Small intestine (tissue), 16 donors: ENCODE measurements around the gene BEX1. TPM values are rescaled to one million over a fixed set of nuclear protein-coding genes. Genes with fewer than 3 reads are reported as not detected.
"Not testable (repeated sequence)": the region's sequence is repeated elsewhere in the genome, so short reads cannot be mapped to it uniquely, and the experiment has no call there.

ENCODE experiments used
- DNase-seq, 2 donors: peaks; one replicate each; pipeline versions ENCODE4 v3.0.0 to v3.0.0-alpha.2; 2013
- FAIRE-seq: peaks from 2 replicates; lab custom pipeline; 2012; peaks lifted over from hg19 to GRCh38; lab: Jason Lieb, UNC
- H3K27ac ChIP-seq, 3 donors: one replicate each; pipeline ENCODE4 v1.5.1; 2013; ENCODE audit warnings: low read length in 2 of 3, mild to moderate bottlenecking in 2 of 3, control low read depth in 1 of 3, inconsistent platforms in 1 of 3, low read depth in 1 of 3, moderate library complexity in 1 of 3
- H3K27me3 ChIP-seq, 3 donors: one replicate each; pipeline ENCODE4 v1.6.1; 2013; ENCODE audit warnings: low read length in 3 of 3, inconsistent platforms in 1 of 3; ENCODE audit not compliant: control insufficient read depth in 3 of 3, insufficient read depth in 3 of 3
- H3K36me3 ChIP-seq, 3 donors: one replicate each; pipeline ENCODE4 v1.6.1; 2013; ENCODE audit warnings: low read length in 3 of 3, inconsistent platforms in 1 of 3, low read depth in 1 of 3, mild to moderate bottlenecking in 1 of 3, moderate library complexity in 1 of 3; ENCODE audit not compliant: control insufficient read depth in 3 of 3, insufficient read depth in 2 of 3
- H3K4me1 ChIP-seq, 3 donors: one replicate each; pipeline ENCODE4 v1.6.1; 2013; ENCODE audit warnings: low read length in 2 of 3, inconsistent platforms in 1 of 3, low read depth in 1 of 3, mild to moderate bottlenecking in 1 of 3, moderate library complexity in 1 of 3; ENCODE audit not compliant: control insufficient read depth in 3 of 3, insufficient read depth in 2 of 3
- H3K4me3 ChIP-seq, 3 donors: one replicate each; pipeline ENCODE4 v1.5.1; 2013; ENCODE audit warnings: low read length in 3 of 3, control low read depth in 1 of 3, inconsistent platforms in 1 of 3, low read depth in 1 of 3, mild to moderate bottlenecking in 1 of 3, moderate library complexity in 1 of 3
- H3K9me3 ChIP-seq, 2 donors: one replicate each; pipeline ENCODE4 v1.6.1; 2013; ENCODE audit warnings: low read depth in 1 of 2, low read length in 1 of 2; ENCODE audit not compliant: control insufficient read depth in 2 of 2, insufficient read depth in 1 of 2
- WGBS, 3 donors: extraction: QIAGEN DNeasy Blood & Tissue Kit; methylation state at CpG; one replicate each; pipeline ENCODE4 v1.1.7; 2013; 5-methylcytosine and 5-hydroxymethylcytosine counted together
- long read RNA-seq, 10 donors: transcript quantifications; one replicate each; lab custom pipeline, GENCODE V29; 2026
- polyA plus RNA-seq, 4 donors: library from polyadenylated mRNA; stranded (reverse) in 3 of 4; unstranded in 1 of 4; fragments of 200-250 nt in 3 of 4; fragments of 120-200 nt in 1 of 4; gene quantifications; one replicate each; pipeline versions ENCODE4 v1.2.1 to v1.2.3, GENCODE V29; 2013
- donor health status: healthy with polysubstance abuse.
- donor health status: control.
- donor health status: control.
- donor health status: Bipolar disorder and iron deficiency.
- donor health status: healthy.

BEX1 gene
- polyA plus RNA-seq: 10 to 100 TPM in 2 of 4 donors, 1 to 10 TPM in 1, not detected in 1; 1.9 to 30.8 (median 22.9) TPM
- long read RNA-seq, donor 1, transcript BEX1-201 (3 exons, 864 nt): major isoform, 52 of 281 reads
- long read RNA-seq, donor 1, partial matches to known transcripts: 209 of 281 reads
- long read RNA-seq, donor 1, other reads (novel, unspliced or antisense): 20 of 281 reads
- long read RNA-seq, donor 2, transcript BEX1-201 (3 exons, 864 nt): major isoform, 24 of 51 reads
- long read RNA-seq, donor 2, partial matches to known transcripts: 27 of 51 reads
- long read RNA-seq, donor 2, other reads (novel, unspliced or antisense): 0 of 51 reads
- long read RNA-seq, donor 3, transcript BEX1-201 (3 exons, 864 nt): major isoform, 34 of 88 reads
- long read RNA-seq, donor 3, partial matches to known transcripts: 54 of 88 reads
- long read RNA-seq, donor 3, other reads (novel, unspliced or antisense): 0 of 88 reads
- long read RNA-seq, donor 4: 0 reads
- long read RNA-seq, donor 5, transcript BEX1-201 (3 exons, 864 nt): major isoform, 6 of 14 reads
- long read RNA-seq, donor 5, partial matches to known transcripts: 8 of 14 reads
- long read RNA-seq, donor 5, other reads (novel, unspliced or antisense): 0 of 14 reads
- long read RNA-seq, donor 6, transcript BEX1-201 (3 exons, 864 nt): major isoform, 32 of 96 reads
- long read RNA-seq, donor 6, partial matches to known transcripts: 64 of 96 reads
- long read RNA-seq, donor 6, other reads (novel, unspliced or antisense): 0 of 96 reads
- long read RNA-seq, donor 7, transcript BEX1-201 (3 exons, 864 nt): major isoform, 28 of 28 reads
- long read RNA-seq, donor 7, partial matches to known transcripts: 0 of 28 reads
- long read RNA-seq, donor 7, other reads (novel, unspliced or antisense): 0 of 28 reads
- long read RNA-seq, donor 8, partial matches to known transcripts: 0 of 13 reads
- long read RNA-seq, donor 8, other reads (novel, unspliced or antisense): 12 of 13 reads
- long read RNA-seq, donor 9, transcript BEX1-201 (3 exons, 864 nt): major isoform, 8 of 8 reads
- long read RNA-seq, donor 9, partial matches to known transcripts: 0 of 8 reads
- long read RNA-seq, donor 9, other reads (novel, unspliced or antisense): 0 of 8 reads
- long read RNA-seq, donor 10, transcript BEX1-201 (3 exons, 864 nt): major isoform, 35 of 186 reads
- long read RNA-seq, donor 10, partial matches to known transcripts: 129 of 186 reads
- long read RNA-seq, donor 10, other reads (novel, unspliced or antisense): 22 of 186 reads

DNA sequence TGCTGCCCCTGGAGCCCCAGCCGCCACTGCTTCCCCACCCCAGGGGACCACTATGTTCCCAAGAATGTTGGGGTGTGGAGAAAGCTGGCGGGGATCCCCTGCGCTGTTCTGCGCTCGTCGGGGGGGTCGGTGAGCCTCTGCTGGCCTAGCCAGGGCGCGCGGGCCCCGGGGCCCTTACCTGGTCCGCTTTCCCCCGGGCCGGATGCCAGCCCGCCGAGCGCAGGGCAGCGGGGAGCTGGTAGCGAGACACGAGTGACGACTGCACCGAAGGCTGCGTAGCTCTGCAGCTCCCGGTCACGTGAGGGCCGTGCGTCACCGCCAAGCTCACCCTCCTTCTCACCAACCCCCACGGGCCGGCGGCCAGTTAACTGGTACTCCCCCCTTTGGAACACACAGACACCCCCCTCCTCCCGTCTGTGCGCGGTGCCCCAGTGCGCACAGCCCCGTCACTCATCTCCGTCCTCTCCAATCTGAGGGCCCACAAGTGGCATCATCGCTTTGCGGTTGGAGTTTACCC is at the start of gene BEX1:
Gene BEX1, minus strand, starts transcription at position 254 of the 517 bp plus-strand sequence. CDS start 897 bp downstream, outside the sequence.
- H3K4me3 ChIP-seq: peak within 1 kb of the TSS in 1 of 3 donors; percentile 50
- DNase-seq: peak; percentile 1 to 62
- 2 to 45% (median 12%) methylated on average over 31 to 39 of the region's 39 CpGs for WGBS, 3 donors

DNA sequence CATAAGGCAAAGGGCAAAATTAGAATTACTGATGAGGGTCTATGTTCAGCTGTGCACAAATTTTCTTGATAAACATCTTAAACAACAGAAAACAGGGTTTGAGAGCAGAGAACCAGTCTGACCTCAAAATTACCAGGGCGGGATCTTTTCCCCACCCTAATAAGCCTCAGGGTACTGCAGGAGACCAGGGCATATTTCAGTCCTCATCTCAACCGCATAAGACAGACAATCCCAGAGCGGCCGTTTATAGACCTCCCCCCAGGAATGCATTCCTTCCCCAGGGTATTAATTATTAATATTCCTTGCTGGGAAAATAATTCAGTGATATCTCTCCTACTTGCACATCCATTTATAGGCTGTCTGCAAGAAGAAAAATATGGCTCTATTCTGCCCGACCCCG is 45.5 kb upstream of the BEX1 start:
- H3K4me1 ChIP-seq, H3K27me3 ChIP-seq, DNase-seq, H3K4me3 ChIP-seq, H3K9me3 ChIP-seq, FAIRE-seq, H3K36me3 ChIP-seq, H3K27ac ChIP-seq: not testable (repeated sequence)
- WGBS, 3 donors: 86 to 97% (median 95%) methylated on average over 6 of the region's 6 CpGs

More for the DNA sequence above, at the start of gene BEX1:
- H3K4me1 ChIP-seq: no peaks in the 10 kb centered on the region
- H3K36me3 ChIP-seq: no peaks in the 10 kb centered on the region
- H3K27me3 ChIP-seq: no peaks in the 10 kb centered on the region
- no peak for FAIRE-seq
- H3K27ac ChIP-seq: peak within 1 kb of the TSS in 1 of 3 donors; percentile 71
- H3K9me3 ChIP-seq: no peaks in the 10 kb centered on the region

DNA sequence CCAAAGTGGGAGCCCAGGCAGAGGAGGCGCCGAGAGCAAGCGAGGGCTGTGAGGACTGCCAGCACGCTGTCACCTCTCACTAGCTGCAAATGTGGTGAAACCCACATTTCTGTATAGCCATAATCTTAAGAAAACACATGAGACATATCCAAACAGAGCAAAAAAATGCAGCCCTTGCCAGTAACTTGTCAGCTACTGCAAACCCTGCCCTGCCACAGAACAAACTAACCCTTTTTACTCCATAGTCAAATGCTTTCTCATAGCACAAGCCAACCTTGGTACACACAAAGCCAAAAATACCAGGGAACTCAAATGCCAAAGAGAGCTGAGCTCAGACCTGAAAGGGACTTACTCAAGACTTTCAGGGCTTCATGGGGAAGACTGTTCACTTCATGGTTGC is 43.9 kb upstream of the BEX1 start:
- WGBS, 3 donors: 80 to 90% (median 86%) methylated on average over 1 to 4 of the region's 4 CpGs
- no peak for FAIRE-seq

DNA sequence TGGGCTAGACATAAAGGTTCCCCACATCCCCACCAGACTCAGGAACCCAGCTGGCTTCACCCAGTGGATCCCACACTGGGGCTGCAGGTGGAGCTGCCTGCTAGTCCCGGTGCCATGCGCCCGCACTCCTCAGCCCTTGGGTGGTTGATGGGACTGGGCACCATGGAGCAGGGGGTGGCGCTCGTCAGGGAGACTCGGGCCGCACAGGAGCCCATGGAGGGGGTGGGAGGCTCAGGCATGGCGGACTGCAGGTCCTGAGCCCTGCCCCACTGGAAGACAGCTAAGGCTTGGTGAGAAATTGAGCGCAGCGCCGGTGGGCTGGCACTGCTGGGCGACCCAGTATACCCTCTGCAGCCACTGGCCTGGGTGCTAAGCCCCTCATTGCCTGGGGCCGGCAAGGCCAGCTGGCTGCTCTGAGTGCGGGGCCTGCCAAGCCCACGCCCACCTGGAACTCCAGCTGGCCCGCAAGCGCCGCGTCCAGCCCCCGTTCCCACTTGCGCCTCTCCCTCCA is 43.3 kb upstream of the BEX1 start:
- DNase-seq, H3K9me3 ChIP-seq, H3K4me1 ChIP-seq, H3K27ac ChIP-seq, H3K27me3 ChIP-seq, H3K4me3 ChIP-seq, FAIRE-seq, H3K36me3 ChIP-seq: not testable (repeated sequence)
- WGBS, 3 donors: 94 to 100% (median 96%) methylated on average over 8 to 21 of the region's 21 CpGs

More for the DNA sequence above, 43.9 kb upstream of the BEX1 start:
- Histone ChIP-seq H3K4me1 (no peaks in the 10 kb centered on the region), H3K9me3 (peaks cover 0 to 3% of the 10 kb centered on the region in 2 donors), H3K36me3 (no peaks in the 10 kb centered on the region), H3K4me3 (no peak overlapping the region), H3K27ac (no peak overlapping the region), H3K27me3 (no peaks in the 10 kb centered on the region)
- no peak for DNase-seq

DNA sequence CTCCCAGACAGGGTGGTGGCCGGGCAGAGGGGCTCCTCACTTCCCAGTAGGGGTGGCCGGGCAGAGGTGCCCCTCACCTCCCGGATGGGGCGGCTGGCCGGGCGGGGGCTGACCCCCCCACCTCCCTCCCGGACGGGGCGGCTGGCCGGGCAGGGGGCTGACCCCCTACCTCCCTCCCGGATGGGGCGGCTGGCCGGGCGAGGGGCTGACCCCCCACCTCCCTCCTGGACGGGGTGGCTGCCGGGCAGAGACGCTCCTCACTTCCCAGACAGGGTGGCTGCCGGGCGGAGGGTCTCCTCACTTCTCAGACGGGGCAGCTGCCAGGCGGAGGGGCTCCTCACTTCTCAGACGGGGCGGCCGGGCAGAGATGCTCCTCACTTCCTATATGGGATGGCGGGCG is 40.4 kb upstream of the BEX1 start:
- not testable (repeated sequence) for H3K9me3 ChIP-seq, H3K36me3 ChIP-seq, DNase-seq, H3K27ac ChIP-seq, FAIRE-seq, H3K27me3 ChIP-seq, H3K4me1 ChIP-seq, H3K4me3 ChIP-seq
- WGBS, 3 donors: 87 to 96% (median 95%) methylated on average over 4 to 26 of the region's 26 CpGs

GRCh38 chrX:103103866-103104265 is 39.9 kb upstream of the BEX1 start:
- FAIRE-seq, H3K9me3 ChIP-seq, H3K36me3 ChIP-seq, H3K27ac ChIP-seq, H3K4me1 ChIP-seq, DNase-seq, H3K4me3 ChIP-seq, H3K27me3 ChIP-seq: not testable (repeated sequence)
- WGBS, 3 donors: no CpG with 5 or more reads among the region's 2 CpGs

DNA sequence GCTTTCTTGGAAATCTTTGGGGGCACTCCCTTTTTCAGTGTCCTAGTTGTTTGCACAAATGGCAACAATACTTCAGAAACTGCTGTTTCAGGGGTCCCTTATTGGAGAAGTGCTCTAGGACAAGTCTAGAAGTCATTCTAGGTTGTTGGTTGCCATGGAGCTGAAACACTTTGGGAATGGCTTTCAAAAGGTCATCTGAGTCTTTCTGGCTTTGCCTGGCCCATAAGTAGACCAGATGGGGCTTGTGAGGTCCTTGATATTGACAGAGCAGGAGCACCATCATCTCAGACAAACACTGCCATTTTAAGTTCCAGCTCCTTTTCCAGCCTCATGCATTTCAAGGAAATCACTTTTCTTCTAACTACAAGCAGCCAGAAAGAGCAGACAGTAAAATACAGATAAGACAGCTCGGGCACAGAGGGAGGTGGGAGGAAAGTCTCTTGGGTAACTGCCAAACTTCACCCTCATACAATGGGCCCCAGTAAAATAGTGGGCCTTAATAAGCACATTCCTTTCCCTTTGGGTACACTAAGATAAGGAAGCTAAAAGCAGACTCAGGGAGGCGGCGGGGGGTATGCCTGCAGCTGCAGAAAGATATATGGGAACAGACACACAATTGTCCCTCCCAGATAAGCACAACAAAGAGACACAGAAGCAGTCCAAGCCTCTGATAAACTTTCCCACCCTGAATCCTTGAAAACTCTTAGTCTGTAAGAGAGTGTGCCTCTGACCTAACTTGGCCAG is 37.5 kb upstream of the BEX1 start:
- Histone ChIP-seq H3K27ac (no peak overlapping the region), H3K36me3 (no peaks in the 10 kb centered on the region), H3K4me3 (no peak overlapping the region), H3K27me3 (no peaks in the 10 kb centered on the region), H3K4me1 (no peaks in the 10 kb centered on the region), H3K9me3 (no peaks in the 10 kb centered on the region)
- 12 to 27% (median 25%) methylated on average over 3 of the region's 3 CpGs for WGBS, 3 donors
- FAIRE-seq (no peak), DNase-seq (peak; percentile 6 to 43)
